OCI-LY7 (cell line): ENCODE measurements around the gene CHRDL1. TPM values are rescaled to one million over a fixed set of nuclear protein-coding genes. Genes with fewer than 3 reads are reported as not detected.

Source experiments
- BruUV-seq: library from RNA; stranded (reverse); fragments of 400-500 nt; replicated peaks from 2 replicates; lab custom pipeline; 2021; lab: Mats Ljungman, UMichigan
- CTCF ChIA-PET: fragments of 300-600 bp; sonication (Branson Sonifier 250); formaldehyde crosslinking; loops from one replicate; lab custom pipeline; 2022; ENCODE audit warnings: antibody characterized with exemption; ENCODE audit not compliant: unreplicated experiment; lab: Charles Lee
- POLR2A ChIA-PET: fragments of 300-600 bp; sonication (Branson Sonifier 250); formaldehyde crosslinking; loops from one replicate; lab custom pipeline; 2022; ENCODE audit warnings: antibody characterized with exemption; lab: Charles Lee
- DNase-seq: peaks from one replicate; pipeline ENCODE4 v3.0.0-alpha.2; 2015; ENCODE audit warnings: low spot score
- H2AFZ ChIP-seq: fragments of 200-600 bp; sonication (generic), shearing (Covaris generic); 2 replicates; pipeline ENCODE4 v1.6.1; 2014; ENCODE audit warnings: mild to moderate bottlenecking, antibody characterized with exemption, low read length, moderate library complexity
- H3K27ac ChIP-seq: fragments of 200-600 bp; sonication (generic); 2 replicates; pipeline ENCODE4 v1.5.1; 2014; ENCODE audit warnings: mixed run types, low read depth, mild to moderate bottlenecking, moderate library complexity, low read length, inconsistent platforms; ENCODE audit not compliant: poor library complexity, severe bottlenecking
- H3K36me3 ChIP-seq: fragments of 200-600 bp; sonication (generic); 2 replicates; pipeline ENCODE4 v1.6.1; 2014; ENCODE audit warnings: mild to moderate bottlenecking, antibody characterized with exemption, low read length, moderate library complexity, mixed read lengths; ENCODE audit not compliant: insufficient read depth
- H3K4me1 ChIP-seq: fragments of 200-600 bp; sonication (generic); 2 replicates; pipeline ENCODE4 v1.5.1; 2014; ENCODE audit warnings: mild to moderate bottlenecking, low read length; ENCODE audit not compliant: insufficient read depth, poor library complexity, severe bottlenecking
- H3K4me2 ChIP-seq: fragments of 200-600 bp; sonication (generic); 2 replicates; pipeline ENCODE4 v1.6.1; 2014; ENCODE audit warnings: mild to moderate bottlenecking, low read length
- H3K4me3 ChIP-seq: fragments of 200-600 bp; sonication (generic); 2 replicates; pipeline ENCODE4 v1.5.1; 2014; ENCODE audit warnings: mild to moderate bottlenecking, low read depth, low read length; ENCODE audit not compliant: poor library complexity, severe bottlenecking
- H3K79me2 ChIP-seq: fragments of 200-600 bp; sonication (generic); 2 replicates; pipeline ENCODE4 v1.6.1; 2016; ENCODE audit warnings: low read depth, mild to moderate bottlenecking, low read length, moderate library complexity, mixed read lengths; ENCODE audit not compliant: insufficient read depth
- H3K9me2 ChIP-seq: fragments of 200-600 bp; sonication (generic); 2 replicates; pipeline ENCODE4 v1.6.1; 2016; ENCODE audit warnings: mild to moderate bottlenecking, low read length, mixed read lengths; ENCODE audit not compliant: insufficient read depth
- H3K9me3 ChIP-seq: fragments of 200-600 bp; sonication (generic); 2 replicates; pipeline ENCODE4 v1.6.1; 2014; ENCODE audit warnings: mild to moderate bottlenecking, mixed run types, low read length, mixed read lengths
- H4K20me1 ChIP-seq: fragments of 200-600 bp; sonication (generic); 2 replicates; pipeline ENCODE4 v1.6.1; 2014; ENCODE audit warnings: mild to moderate bottlenecking, antibody characterized with exemption, low read length, moderate library complexity, mixed read lengths; ENCODE audit not compliant: insufficient read depth
- CTCF ChIP-seq: fragments of 200-600 bp; sonication (generic); conservative IDR thresholded peaks from 2 replicates; pipeline ENCODE4 v1.5.1; 2014; ENCODE audit warnings: mild to moderate bottlenecking, antibody characterized with exemption, low read length, moderate library complexity, mixed read lengths
- EZH2phosphoT487 ChIP-seq: fragments of 200-600 bp; sonication (generic); IDR thresholded peaks from 2 replicates; pipeline ENCODE4 v1.6.1; 2018; ENCODE audit warnings: low read depth, borderline replicate concordance, mild to moderate bottlenecking, mixed run types, antibody characterized with exemption, low read length, moderate library complexity, mixed read lengths
- intact Hi-C: fragments of 100-400 bp; cut with micrococcal nuclease; formaldehyde crosslinking; loops from one replicate; pipeline ENCODE4 v1.10.0; 2022; ENCODE audit not compliant: unreplicated experiment
- total RNA-seq, 2 experiments: library from RNA; depleted of rRNA in 1 of 2; stranded (reverse); fragments of >200 nt in 1 of 2; shearing (Covaris generic) in 1 of 2; gene quantifications; 2 replicates each; pipeline ENCODE4 v1.2.3, GENCODE V29; 2014 to 2022

The CHRDL1 gene
- total RNA-seq, 2 experiments from 2014 or later = not detected

- Histone ChIP-seq H3K4me1 (no peaks in the 10 kb centered on the region), H3K27ac (no peak overlapping the region), H3K4me3 (no peak overlapping the region), H3K4me2 (no peak overlapping the region), H3K36me3 (no peaks in the 10 kb centered on the region), H3K9me3 (no peaks in the 10 kb centered on the region), H3K9me2 (no peaks in the 10 kb centered on the region), H4K20me1 (no peaks in the 10 kb centered on the region), H2AFZ (no peak overlapping the region), H3K79me2 (no peaks in the 10 kb centered on the region)
- TF ChIP-seq EZH2phosphoT487 (no peak), CTCF (no peak)
- BruUV-seq = no TSS peak
- DNase-seq = no peak
- intact Hi-C loops = no loop called here
- ChIA-PET CTCF (no interaction called here), POLR2A (no interaction called here)
These were observed 63.4 kb downstream of the CHRDL1 start for GRCh38 chrX:110732266-110732665.

DNA sequence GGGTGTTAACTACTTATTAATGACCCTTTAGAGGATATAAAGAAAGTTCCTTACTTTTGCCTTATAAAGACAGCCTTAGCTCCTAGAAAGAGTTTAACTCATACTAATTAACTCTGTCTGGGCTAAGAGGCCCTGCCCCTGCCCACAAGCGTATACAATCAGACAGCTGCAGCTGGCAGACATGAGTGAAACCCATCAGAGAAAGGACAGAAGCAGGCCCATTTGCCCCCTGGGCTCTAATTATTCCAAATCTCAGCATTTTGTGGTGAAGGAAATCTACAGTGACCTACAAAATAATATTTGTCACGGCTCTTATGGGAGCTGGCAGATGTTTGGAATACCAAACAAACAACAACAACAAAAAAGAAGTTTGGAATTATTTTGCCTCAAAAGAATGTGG, 71.8 kb downstream of the CHRDL1 start:
- H3K9me2 ChIP-seq = no peaks in the 10 kb centered on the region
- BruUV-seq = no TSS peak
- no peak overlapping the region for H2AFZ ChIP-seq
- intact Hi-C loops = no loop called here
- H3K9me3 ChIP-seq = no peaks in the 10 kb centered on the region
- no peaks in the 10 kb centered on the region for H4K20me1 ChIP-seq
- no peaks in the 10 kb centered on the region for H3K4me1 ChIP-seq
- TF ChIP-seq EZH2phosphoT487 (no peak), CTCF (no peak)
- H3K4me3 ChIP-seq = no peak overlapping the region
- no peak for DNase-seq
- CTCF ChIA-PET = no interaction called here
- no peaks in the 10 kb centered on the region for H3K79me2 ChIP-seq
- H3K27ac ChIP-seq = no peak overlapping the region
- H3K36me3 ChIP-seq = no peaks in the 10 kb centered on the region
- POLR2A ChIA-PET = no interaction called here
- H3K4me2 ChIP-seq = no peak overlapping the region

DNA sequence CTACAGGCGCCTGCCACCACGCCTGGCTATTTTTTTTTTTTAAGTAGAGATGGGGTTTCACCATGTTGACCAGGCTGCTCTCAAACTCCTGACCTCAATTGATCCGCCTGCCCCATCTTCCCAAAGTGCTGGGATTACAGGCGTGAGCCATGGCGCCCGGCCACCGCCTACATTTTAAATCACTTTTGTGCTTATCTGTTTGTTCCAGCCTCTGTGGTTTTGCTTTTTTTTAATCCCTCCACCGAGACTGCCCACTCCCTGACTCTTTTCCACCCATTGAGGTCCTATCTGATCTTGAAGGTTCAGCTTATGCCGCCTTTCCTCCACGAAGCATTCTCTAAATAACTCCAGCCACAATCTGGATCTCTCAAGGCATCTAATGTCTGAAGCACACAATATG, 73.5 kb downstream of the CHRDL1 start:
- Histone ChIP-seq H4K20me1 (no peaks in the 10 kb centered on the region), H3K9me2 (no peaks in the 10 kb centered on the region), H3K27ac (no peak overlapping the region), H3K9me3 (no peaks in the 10 kb centered on the region), H3K36me3 (no peaks in the 10 kb centered on the region), H3K4me2 (no peak overlapping the region), H3K4me1 (no peaks in the 10 kb centered on the region), H3K4me3 (no peak overlapping the region), H2AFZ (no peak overlapping the region), H3K79me2 (no peaks in the 10 kb centered on the region)
- POLR2A ChIA-PET = no interaction called here
- TF ChIP-seq EZH2phosphoT487 = no peak
- no peak for TF ChIP-seq CTCF
- CTCF ChIA-PET = no interaction called here
- BruUV-seq = no TSS peak
- no peak for DNase-seq
- intact Hi-C loops = no loop called here
